Duodenal mucosa (tissue), 2 donors: ENCODE measurements around the gene C2CD2.

Experiments
- H3K27ac ChIP-seq: one replicate; pipeline ENCODE4 v1.7.0; 2013; ENCODE audit warnings: low read depth, low read length
- H3K27me3 ChIP-seq, 2 donors: one replicate each; pipeline ENCODE4 v1.7.0; 2013; ENCODE audit warnings: low read length in 2 of 2, control low read depth in 1 of 2; ENCODE audit not compliant: insufficient read depth in 2 of 2, control insufficient read depth in 1 of 2
- H3K36me3 ChIP-seq, 2 donors: one replicate each; pipeline ENCODE4 v1.7.0; 2013; ENCODE audit warnings: low read length in 2 of 2, control low read depth in 1 of 2; ENCODE audit not compliant: insufficient read depth in 2 of 2, control insufficient read depth in 1 of 2
- H3K4me1 ChIP-seq, 2 donors: one replicate each; pipeline ENCODE4 v1.7.0; 2013; ENCODE audit warnings: low read length in 2 of 2, control low read depth in 1 of 2; ENCODE audit not compliant: insufficient read depth in 2 of 2, control insufficient read depth in 1 of 2
- H3K4me3 ChIP-seq, 2 donors: one replicate each; pipeline ENCODE4 v1.7.0; 2013; ENCODE audit warnings: low read length in 2 of 2, low read depth in 1 of 2
- H3K9ac ChIP-seq, 2 donors: one replicate each; pipeline ENCODE4 v1.7.0; 2013; ENCODE audit warnings: low read length in 2 of 2, low read depth in 1 of 2
- H3K9me3 ChIP-seq, 2 donors: one replicate each; pipeline ENCODE4 v1.7.0; 2013; ENCODE audit warnings: low read length in 2 of 2, control low read depth in 1 of 2; ENCODE audit not compliant: control insufficient read depth in 1 of 2

Gene C2CD2

GRCh38 chr21:41901099-41901498 lies 52.7 kb downstream of the C2CD2 start:
- no peaks in the 10 kb centered on the region for H3K4me1 ChIP-seq
- H3K4me3 ChIP-seq: no peak overlapping the region
- H3K9ac ChIP-seq: no peak overlapping the region
- peaks cover 9 to 43% of the 10 kb centered on the region in 2 donors for H3K36me3 ChIP-seq
- no peaks in the 10 kb centered on the region for H3K27me3 ChIP-seq
- H3K27ac ChIP-seq: no peak overlapping the region
- H3K9me3 ChIP-seq: no peaks in the 10 kb centered on the region

GRCh38 chr21:41900401-41900800 lies 53.4 kb downstream of the C2CD2 start:
- H3K36me3 ChIP-seq: peaks cover 9 to 40% of the 10 kb centered on the region in 2 donors
- H3K9me3 ChIP-seq: no peaks in the 10 kb centered on the region
- H3K9ac ChIP-seq: no peak overlapping the region
- H3K4me3 ChIP-seq: no peak overlapping the region
- no peaks in the 10 kb centered on the region for H3K4me1 ChIP-seq
- no peaks in the 10 kb centered on the region for H3K27me3 ChIP-seq
- H3K27ac ChIP-seq: no peak overlapping the region

GRCh38 chr21:41899426-41900202 lies 54.2 kb downstream of the C2CD2 start:
- H3K4me3 ChIP-seq: no peak overlapping the region
- peaks cover 9 to 40% of the 10 kb centered on the region in 2 donors for H3K36me3 ChIP-seq
- no peaks in the 10 kb centered on the region for H3K27me3 ChIP-seq
- no peak overlapping the region for H3K9ac ChIP-seq
- H3K9me3 ChIP-seq: no peaks in the 10 kb centered on the region
- no peak overlapping the region for H3K27ac ChIP-seq
- no peaks in the 10 kb centered on the region for H3K4me1 ChIP-seq

- no peak overlapping the region for H3K9ac ChIP-seq
- H3K9me3 ChIP-seq: no peaks in the 10 kb centered on the region
- no peaks in the 10 kb centered on the region for H3K27me3 ChIP-seq
- no peak overlapping the region for H3K4me3 ChIP-seq
- no peak overlapping the region for H3K27ac ChIP-seq
- H3K4me1 ChIP-seq: no peaks in the 10 kb centered on the region
- peaks cover 9 to 38% of the 10 kb centered on the region in 2 donors for H3K36me3 ChIP-seq
Observed at GRCh38 chr21:41898998-41899397, 54.8 kb downstream of the C2CD2 start.

GRCh38 chr21:41897700-41898099 lies 56.1 kb downstream of the C2CD2 start:
- no peaks in the 10 kb centered on the region for H3K4me1 ChIP-seq
- H3K27ac ChIP-seq: no peak overlapping the region
- H3K9me3 ChIP-seq: no peaks in the 10 kb centered on the region
- H3K4me3 ChIP-seq: no peak overlapping the region
- no peak overlapping the region for H3K9ac ChIP-seq
- no peaks in the 10 kb centered on the region for H3K27me3 ChIP-seq
- H3K36me3 ChIP-seq: peaks cover 9 to 27% of the 10 kb centered on the region in 2 donors

GRCh38 chr21:41897047-41897669 lies 56.7 kb downstream of the C2CD2 start:
- Histone ChIP-seq H3K9me3 (no peaks in the 10 kb centered on the region), H3K27me3 (no peaks in the 10 kb centered on the region), H3K36me3 (peaks cover 9 to 25% of the 10 kb centered on the region in 2 donors), H3K4me1 (no peaks in the 10 kb centered on the region), H3K27ac (no peak overlapping the region), H3K4me3 (no peak overlapping the region), H3K9ac (no peak overlapping the region)

GRCh38 chr21:41895643-41896493 lies 58.0 kb downstream of the C2CD2 start:
- H3K27ac ChIP-seq: no peak overlapping the region
- H3K9ac ChIP-seq: no peak overlapping the region
- H3K9me3 ChIP-seq: no peaks in the 10 kb centered on the region
- H3K36me3 ChIP-seq: peaks cover 0 to 19% of the 10 kb centered on the region in 2 donors
- no peaks in the 10 kb centered on the region for H3K4me1 ChIP-seq
- H3K4me3 ChIP-seq: no peak overlapping the region
- no peaks in the 10 kb centered on the region for H3K27me3 ChIP-seq

GRCh38 chr21:41894922-41895557 lies 58.8 kb downstream of the C2CD2 start:
- Histone ChIP-seq H3K36me3 (peaks cover 0 to 19% of the 10 kb centered on the region in 2 donors), H3K4me1 (no peaks in the 10 kb centered on the region), H3K27me3 (no peaks in the 10 kb centered on the region), H3K27ac (no peak overlapping the region), H3K9me3 (no peaks in the 10 kb centered on the region), H3K9ac (no peak overlapping the region), H3K4me3 (no peak overlapping the region)

GRCh38 chr21:41894511-41894910 lies 59.3 kb downstream of the C2CD2 start:
- Histone ChIP-seq H3K27me3 (no peaks in the 10 kb centered on the region), H3K36me3 (peaks cover 0 to 19% of the 10 kb centered on the region in 2 donors), H3K27ac (no peak overlapping the region), H3K9ac (no peak overlapping the region), H3K4me3 (no peak overlapping the region), H3K4me1 (no peaks in the 10 kb centered on the region), H3K9me3 (no peaks in the 10 kb centered on the region)
